Sigmoid colon (tissue), 7 donors: ENCODE results near the gene MUL1. TPM values are rescaled to one million over a fixed set of nuclear protein-coding genes. Genes with fewer than 3 reads are reported as not detected.
"Not testable (repeated sequence)": the region's sequence is repeated elsewhere in the genome, so short reads cannot be mapped to it uniquely, and the experiment has no call there.

Experiments
- DNase-seq: peaks from one replicate; pipeline ENCODE4 v3.0.0-alpha.2; 2019
- H3K27ac ChIP-seq, 4 donors: fragments of 200-600 bp; sonication (generic); one replicate each; pipeline ENCODE4 v1.5.1; 2016 to 2019; ENCODE audit warnings: mild to moderate bottlenecking in 1 of 4
- H3K27me3 ChIP-seq, 3 donors: fragments of 200-600 bp; sonication (generic); one replicate each; pipeline ENCODE4 v1.5.1; 2019; ENCODE audit warnings: mild to moderate bottlenecking in 1 of 3
- H3K36me3 ChIP-seq, 4 donors: fragments of 200-600 bp; sonication (generic); one replicate each; pipeline ENCODE4 v1.5.1; 2016 to 2019
- H3K4me1 ChIP-seq, 4 donors: fragments of 200-600 bp; sonication (generic); one replicate each; pipeline ENCODE4 v1.5.1; 2017 to 2019
- H3K4me3 ChIP-seq, 4 donors: fragments of 200-600 bp; sonication (generic); one replicate each; pipeline ENCODE4 v1.5.1; 2017 to 2019; ENCODE audit warnings: mild to moderate bottlenecking in 2 of 4, moderate library complexity in 1 of 4
- H3K9me3 ChIP-seq, 4 donors: fragments of 200-600 bp in 3 of 4; sonication (generic) in 3 of 4; one replicate each; pipeline versions ENCODE4 v1.5.1 to v1.6.1; 2013 to 2019
- CTCF ChIP-seq, 4 experiments: fragments of 450-650 bp in 3 of 4; fragments of 200-600 bp in 1 of 4; IDR thresholded peaks; one replicate each; pipeline ENCODE4 v1.5.1; 2016 to 2019; ENCODE audit warnings: antibody characterized with exemption in 4 of 4, mild to moderate bottlenecking in 3 of 4, moderate library complexity in 2 of 4
- EP300 ChIP-seq, 4 donors: sonication (generic); formaldehyde crosslinking; IDR thresholded peaks; one replicate each; pipeline ENCODE4 v1.6.1; 2017; ENCODE audit warnings: antibody characterized with exemption in 4 of 4
- POLR2A ChIP-seq, 2 donors: fragments of 450-650 bp; IDR thresholded peaks; one replicate each; pipeline ENCODE4 v1.6.1; 2016; ENCODE audit warnings: antibody characterized with exemption in 2 of 2, mild to moderate bottlenecking in 2 of 2, moderate library complexity in 2 of 2
- POLR2AphosphoS5 ChIP-seq, 4 donors: sonication (generic); formaldehyde crosslinking; IDR thresholded peaks; one replicate each; pipeline ENCODE4 v1.6.1; 2017; ENCODE audit warnings: antibody characterized with exemption in 4 of 4
- WGBS, 2 donors: extraction: QIAGEN DNeasy Blood & Tissue Kit; methylation state at CpG; one replicate each; pipeline ENCODE4 v1.1.7; 2013; 5-methylcytosine and 5-hydroxymethylcytosine counted together
- intact Hi-C: fragments of 100-400 bp; cut with DNase I; formaldehyde crosslinking; loops from one replicate; pipeline ENCODE4 v1.15.1; 2023
- polyA plus RNA-seq, 3 donors: library from polyadenylated mRNA; stranded (reverse); fragments of 200-250 nt; gene quantifications; one replicate each; pipeline ENCODE4 v1.2.3, GENCODE V29; 2013
- total RNA-seq, 4 donors: library from RNA; depleted of rRNA; stranded (reverse); fragments of >200 nt; gene quantifications; one replicate each; pipeline ENCODE4 v1.1.0, GENCODE V29; 2016
- donor health status: healthy with polysubstance abuse.
- donor health status: Bipolar disorder and iron deficiency.
- donor health status: healthy.

MUL1 gene
- total and polyA plus RNA-seq, 7 donors, result 4.8 to 34.1 (median 30.3) TPM

- intact Hi-C loops, result no loop called here
- no peak overlapping the region for H3K27ac ChIP-seq
- no peak overlapping the region for H3K4me3 ChIP-seq
- 92 to 94% methylated on average over 14 of the region's 14 CpGs for WGBS, 2 donors
- TF ChIP-seq POLR2AphosphoS5 (IDR thresholded peaks at IDR 0.05), result no peak
- TF ChIP-seq EP300 (IDR thresholded peaks at IDR 0.05), result no peak
- no peak for TF ChIP-seq POLR2A (IDR thresholded peaks at IDR 0.05)
- no peak for TF ChIP-seq CTCF (IDR thresholded peaks at IDR 0.05)
- no peak for DNase-seq
- no peaks in the 10 kb centered on the region for H3K9me3 ChIP-seq
- H3K4me1 ChIP-seq, result peaks cover 0 to 14% (median 10%) of the 10 kb centered on the region in 4 donors
- no peaks in the 10 kb centered on the region for H3K27me3 ChIP-seq
- H3K36me3 ChIP-seq, result peaks cover 20 to 75% (median 40%) of the 10 kb centered on the region in 4 donors
Observed at GRCh38 chr1:20499718-20500117, 8.2 kb downstream of the MUL1 start.

DNA sequence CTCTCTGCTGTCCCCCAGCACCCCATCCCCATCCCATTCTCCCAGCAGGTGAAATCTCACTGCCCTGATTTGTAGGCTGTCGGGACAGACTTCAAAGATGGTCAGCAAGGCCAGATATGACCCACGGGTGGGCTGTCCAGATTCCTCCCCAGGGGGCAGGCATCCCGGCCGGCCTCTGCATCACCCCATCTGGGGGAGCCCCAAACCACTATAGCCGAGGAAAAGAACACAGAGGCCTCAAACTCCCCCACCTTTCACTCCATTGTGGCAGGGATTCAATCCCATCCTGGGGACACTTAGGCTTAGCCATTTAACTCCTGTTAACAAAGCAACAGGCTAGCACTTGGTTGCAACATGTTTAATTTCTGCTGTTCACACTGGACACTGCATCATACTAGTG, 8.8 kb downstream of the MUL1 start:
- intact Hi-C loops, result no loop called here
- TF ChIP-seq POLR2A (IDR thresholded peaks at IDR 0.05) (no peak), EP300 (IDR thresholded peaks at IDR 0.05) (no peak), POLR2AphosphoS5 (IDR thresholded peaks at IDR 0.05) (no peak), CTCF (IDR thresholded peaks at IDR 0.05) (no peak)
- Histone ChIP-seq H3K9me3 (no peaks in the 10 kb centered on the region), H3K36me3 (peaks cover 20 to 70% (median 40%) of the 10 kb centered on the region in 4 donors), H3K27me3 (no peaks in the 10 kb centered on the region), H3K4me1 (peaks cover 0 to 12% (median 4%) of the 10 kb centered on the region in 4 donors), H3K4me3 (no peak overlapping the region), H3K27ac (no peak overlapping the region)
- no peak for DNase-seq
- WGBS, 2 donors, result 89 to 94% methylated on average over 5 of the region's 5 CpGs

GRCh38 chr1:20498116-20498515, 9.8 kb downstream of the MUL1 start:
- intact Hi-C loops, result no loop called here
- H3K27me3 ChIP-seq, result no peaks in the 10 kb centered on the region
- no peak overlapping the region for H3K4me3 ChIP-seq
- H3K4me1 ChIP-seq, result peaks cover 0 to 8% (median 7%) of the 10 kb centered on the region in 4 donors
- no peaks in the 10 kb centered on the region for H3K9me3 ChIP-seq
- TF ChIP-seq EP300 (IDR thresholded peaks at IDR 0.05), result no peak
- no peak for TF ChIP-seq POLR2AphosphoS5 (IDR thresholded peaks at IDR 0.05)
- no peak for TF ChIP-seq CTCF (IDR thresholded peaks at IDR 0.05)
- TF ChIP-seq POLR2A (IDR thresholded peaks at IDR 0.05), result no peak
- WGBS, 2 donors, result 89 to 91% methylated on average over 7 of the region's 7 CpGs
- H3K27ac ChIP-seq, result no peak overlapping the region
- no peak for DNase-seq
- H3K36me3 ChIP-seq, result peaks cover 19 to 66% (median 39%) of the 10 kb centered on the region in 4 donors

GRCh38 chr1:20497506-20497905, 10.4 kb downstream of the MUL1 start:
- Histone ChIP-seq H3K36me3 (peaks cover 15 to 60% (median 38%) of the 10 kb centered on the region in 4 donors), H3K27me3 (no peaks in the 10 kb centered on the region), H3K9me3 (no peaks in the 10 kb centered on the region), H3K4me3 (no peak overlapping the region), H3K27ac (no peak overlapping the region), H3K4me1 (peaks cover 0 to 8% (median 7%) of the 10 kb centered on the region in 4 donors)
- WGBS, 2 donors, result 36 to 69% methylated on average over 6 of the region's 6 CpGs
- no peak for TF ChIP-seq POLR2A (IDR thresholded peaks at IDR 0.05)
- no peak for TF ChIP-seq POLR2AphosphoS5 (IDR thresholded peaks at IDR 0.05)
- TF ChIP-seq CTCF (IDR thresholded peaks at IDR 0.05), result no peak
- no peak for TF ChIP-seq EP300 (IDR thresholded peaks at IDR 0.05)
- DNase-seq, result no peak
- intact Hi-C loops, result no loop called here

DNA sequence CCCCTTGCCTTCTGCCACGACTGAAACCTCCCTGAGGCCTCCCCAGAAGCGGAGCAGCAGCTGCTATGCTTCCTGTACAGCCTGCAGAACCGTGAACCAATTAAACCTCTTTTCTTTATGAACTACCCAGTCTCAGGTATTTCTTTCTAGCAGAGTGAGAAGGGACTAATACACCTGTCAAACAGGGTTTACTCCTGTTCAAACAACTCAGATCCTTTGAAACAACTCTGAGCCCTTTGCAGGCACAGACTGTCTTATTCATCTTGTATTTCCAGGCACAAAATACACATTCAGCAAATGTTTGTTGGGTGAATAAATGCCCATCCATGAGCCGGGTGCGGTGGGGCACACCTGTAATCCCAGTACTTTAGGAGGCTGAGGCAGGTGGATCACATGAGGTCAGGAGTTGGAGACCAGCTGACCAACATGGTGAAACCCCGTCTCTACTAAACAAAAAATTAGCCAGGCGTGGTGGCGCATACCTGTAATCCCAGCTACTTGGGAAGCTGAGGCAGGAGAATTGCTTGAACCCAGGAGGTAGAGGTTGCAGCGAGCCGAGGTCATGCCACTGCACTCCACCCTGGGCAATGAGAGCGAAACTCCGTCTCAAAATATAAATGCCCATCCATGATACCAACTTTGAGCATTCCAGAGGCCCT, 11.1 kb downstream of the MUL1 start:
- intact Hi-C loops, H3K4me1 ChIP-seq, DNase-seq, H3K27ac ChIP-seq, H3K27me3 ChIP-seq, H3K4me3 ChIP-seq, H3K9me3 ChIP-seq: not testable (repeated sequence)
- H3K36me3 ChIP-seq, result peaks cover 9 to 53% (median 32%) of the 10 kb centered on the region in 4 donors
- WGBS, 2 donors, result 88% methylated on average over 12 of the region's 12 CpGs
